HL-60 (cell line): ENCODE data around the gene RGMB.

Source experiments
- CTCF ChIP-seq: IDR thresholded peaks from one replicate; pipeline ENCODE4 v1.5.1; 2011; ENCODE audit warnings: low read length, control low read depth, inconsistent platforms; ENCODE audit not compliant: insufficient read depth
- GABPA ChIP-seq: IDR thresholded peaks from 2 replicates; pipeline ENCODE4 v1.6.1; 2012; ENCODE audit warnings: low read depth
- POLR2AphosphoS5 ChIP-seq: IDR thresholded peaks from 2 replicates; pipeline ENCODE4 v1.6.1; 2012; ENCODE audit warnings: low read depth
- REST ChIP-seq: IDR thresholded peaks from 2 replicates; pipeline ENCODE4 v1.6.1; 2012; ENCODE audit warnings: low read depth; ENCODE audit not compliant: insufficient replicate concordance

- no peak for TF ChIP-seq POLR2AphosphoS5
- no peak for TF ChIP-seq CTCF
- no peak for TF ChIP-seq GABPA
- TF ChIP-seq REST, result no peak
Observed at GRCh38 chr5:98794001-98794400, 20.5 kb downstream of the RGMB start.
